Stimulated activated CD8-positive, alpha-beta memory T cell treated with anti-CD3 and anti-CD28 coated beads, Interleukin-4, amount 100 ng/mL, for 24 hours (primary cell): Measurements from ENCODE around the gene CUX1.

Source experiments
- DNase-seq: peaks from one replicate; pipeline ENCODE4 v3.0.0-alpha.2; 2020; ENCODE audit warnings: low read depth

The CUX1 gene

DNA sequence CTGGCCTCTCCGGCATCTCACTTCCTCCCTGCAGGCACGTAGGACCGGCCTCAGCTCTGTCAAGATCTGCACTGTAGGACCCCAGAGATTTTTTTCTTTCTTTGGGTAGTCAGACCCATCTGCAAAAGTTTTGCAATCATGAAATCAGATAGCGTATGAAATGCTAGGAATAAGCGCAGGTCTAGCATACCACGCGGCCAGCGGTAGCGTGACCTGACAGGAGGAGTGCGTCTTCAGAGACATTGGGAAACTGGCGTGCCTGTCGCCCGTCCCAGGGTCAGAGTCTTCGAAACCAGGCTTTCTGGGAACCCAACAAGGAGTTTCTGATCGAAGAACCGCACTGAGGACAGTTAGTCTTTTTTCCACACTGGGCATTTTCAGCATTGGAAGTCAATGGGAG is 368.4 kb downstream of the CUX1 start:
- no peak for DNase-seq

DNA sequence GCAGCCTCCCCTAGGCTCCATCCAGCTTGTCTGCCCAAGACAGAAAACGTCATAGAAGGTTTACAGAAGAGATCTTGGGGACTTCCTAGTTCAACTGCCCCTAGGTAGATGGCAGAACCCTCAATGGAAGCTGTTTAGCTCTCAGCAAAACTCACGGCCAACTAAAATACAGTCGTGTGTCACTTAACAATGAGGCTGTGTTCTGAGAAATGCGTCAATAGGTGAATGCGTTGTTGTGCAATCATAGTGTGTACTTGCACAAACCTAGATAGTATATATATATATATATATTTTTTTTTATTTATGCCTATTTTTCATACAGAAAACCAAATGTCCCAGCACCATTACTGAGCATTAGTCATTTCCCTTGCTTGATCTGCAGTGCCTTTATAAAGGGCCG is 368.9 kb downstream of the CUX1 start:
- no peak for DNase-seq

GRCh38 chr7:102188746-102189145 is 371.3 kb downstream of the CUX1 start:
- DNase-seq, result no peak

DNA sequence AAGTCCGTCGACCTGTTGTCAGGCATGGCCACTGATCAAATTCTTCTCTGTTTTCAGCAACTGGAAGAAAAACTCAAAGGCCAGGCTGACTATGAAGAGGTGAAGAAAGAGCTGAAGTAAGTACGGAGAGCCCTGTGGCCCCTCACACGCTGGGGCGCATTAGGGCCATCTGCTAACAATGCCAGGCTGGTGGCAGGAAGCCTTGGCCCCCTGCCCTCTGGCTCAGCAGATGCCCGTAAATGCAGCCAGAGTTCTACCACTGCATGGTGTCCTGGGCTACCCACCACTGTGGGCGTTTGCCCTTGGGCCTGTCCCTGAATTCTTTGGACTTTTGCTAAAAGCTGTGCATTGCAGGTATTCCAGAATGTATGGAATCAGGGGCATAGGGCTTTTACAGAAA is 372.3 kb downstream of the CUX1 start:
- no peak for DNase-seq

DNA sequence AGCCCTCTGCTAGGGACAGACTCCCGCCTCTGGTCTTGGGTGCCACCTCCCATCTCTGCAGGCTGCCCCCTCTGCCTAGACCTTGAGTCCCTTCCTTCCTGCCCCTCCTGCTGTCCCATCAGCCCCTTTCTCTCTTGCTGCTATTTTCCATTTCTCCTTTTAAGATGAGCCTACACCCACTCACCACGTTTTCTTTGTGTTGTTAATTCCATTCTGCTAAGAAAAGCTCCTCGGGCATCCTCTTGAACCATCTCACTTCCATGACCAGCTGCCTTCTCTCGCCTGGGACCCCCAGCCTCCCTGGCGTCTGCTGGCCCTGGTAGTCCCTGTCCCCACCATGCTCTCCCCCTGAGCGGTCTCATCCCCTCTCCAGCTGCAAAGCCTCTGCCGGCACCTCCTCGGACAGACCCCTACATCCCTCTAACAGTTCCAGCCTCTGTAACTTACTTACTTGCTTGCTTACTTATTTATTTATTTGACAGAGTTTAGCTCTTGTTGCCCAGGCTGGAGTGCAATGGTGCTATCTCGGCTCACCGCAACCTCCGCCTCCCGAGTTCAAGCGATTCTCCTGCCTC is 373.4 kb downstream of the CUX1 start:
- DNase-seq, result no peak

GRCh38 chr7:102191556-102192379 is 374.3 kb downstream of the CUX1 start:
- no peak for DNase-seq

DNA sequence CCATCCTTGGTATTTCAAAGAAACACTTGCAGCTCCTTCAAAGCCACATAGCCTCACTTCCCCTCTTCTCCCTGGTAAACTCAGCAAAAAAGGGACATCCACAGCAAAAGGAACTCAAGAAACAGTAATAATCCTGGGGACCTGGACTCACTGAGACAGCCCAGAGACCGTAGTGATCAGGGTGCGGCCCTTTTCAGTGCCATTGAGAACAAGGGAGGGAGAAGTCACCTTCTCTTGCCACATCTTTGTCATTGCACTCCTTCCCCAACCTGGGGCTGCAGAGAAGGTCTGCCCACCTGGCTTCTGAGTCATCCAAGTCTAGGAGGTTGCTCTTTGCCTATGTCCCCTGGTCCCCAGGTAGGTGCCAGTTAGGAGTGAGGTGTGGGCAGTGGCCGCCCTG is 375.4 kb downstream of the CUX1 start:
- DNase-seq, result no peak

DNA sequence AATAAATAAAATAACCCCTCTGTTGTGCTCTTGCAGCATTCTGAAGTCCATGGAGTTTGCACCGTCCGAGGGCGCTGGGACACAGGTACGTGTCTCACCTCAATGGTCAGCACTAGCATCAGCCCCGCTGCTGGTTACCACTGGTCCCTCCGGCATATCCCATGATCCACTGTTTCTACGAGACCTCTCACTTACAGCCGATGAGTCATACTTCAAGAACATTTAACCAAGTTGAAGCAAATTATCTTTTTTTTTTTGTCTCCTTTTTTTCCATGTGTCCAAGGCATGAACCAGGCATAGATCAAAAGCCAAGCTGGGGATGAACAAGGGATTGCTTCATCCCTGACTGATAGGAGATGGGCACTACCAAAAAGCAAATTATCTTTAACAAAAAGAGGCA is 376.4 kb downstream of the CUX1 start:
- DNase-seq, result no peak

- no peak for DNase-seq
Measured at GRCh38 chr7:102195361-102195760, 377.9 kb downstream of the CUX1 start.

DNA sequence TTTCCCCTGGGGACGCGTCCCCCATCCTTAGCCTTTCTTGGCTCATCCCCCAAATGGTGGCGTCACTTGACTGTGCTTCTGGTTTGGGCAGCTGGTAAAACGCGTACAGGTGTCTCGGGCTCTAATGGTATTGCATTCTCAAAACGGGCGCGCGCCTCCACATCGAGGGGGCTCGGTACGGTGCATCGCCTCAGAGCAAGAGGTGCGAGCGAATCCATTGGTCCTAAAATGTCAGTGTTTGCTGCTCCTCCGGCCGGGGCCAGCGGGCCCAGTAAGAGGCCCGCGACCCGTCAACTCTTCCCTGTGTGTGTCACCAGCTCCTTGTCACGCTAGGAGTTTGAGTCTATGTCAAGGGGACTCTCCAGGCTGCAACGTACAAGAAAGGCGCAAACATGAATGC is 378.6 kb downstream of the CUX1 start:
- DNase-seq, result no peak

- no peak for DNase-seq
Measured at GRCh38 chr7:102197161-102197560, 379.7 kb downstream of the CUX1 start.

DNA sequence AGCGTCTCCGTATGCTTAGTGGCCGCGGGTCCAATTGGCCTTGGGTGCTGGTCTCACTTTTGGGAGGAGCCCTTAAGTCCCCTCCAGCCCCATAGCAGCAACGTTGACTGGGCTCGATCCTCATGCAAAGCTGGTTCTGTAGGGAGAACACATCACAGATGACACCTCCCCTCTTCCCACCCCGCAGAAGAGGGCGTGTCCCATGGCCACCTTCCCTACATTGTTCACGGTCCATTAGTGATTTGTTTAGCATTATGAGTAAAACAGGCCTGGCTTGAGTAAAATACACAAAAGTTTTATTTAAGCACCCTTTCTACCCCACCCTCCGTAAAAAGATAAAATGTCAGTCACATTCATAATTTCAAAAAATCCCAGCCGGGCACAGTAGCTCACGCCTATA is 380.2 kb downstream of the CUX1 start:
- DNase-seq, result no peak

- no peak for DNase-seq
Measured at GRCh38 chr7:102198417-102198956, 381.1 kb downstream of the CUX1 start.

- DNase-seq, result no peak
Measured at GRCh38 chr7:102201576-102201975, 384.1 kb downstream of the CUX1 start.

DNA sequence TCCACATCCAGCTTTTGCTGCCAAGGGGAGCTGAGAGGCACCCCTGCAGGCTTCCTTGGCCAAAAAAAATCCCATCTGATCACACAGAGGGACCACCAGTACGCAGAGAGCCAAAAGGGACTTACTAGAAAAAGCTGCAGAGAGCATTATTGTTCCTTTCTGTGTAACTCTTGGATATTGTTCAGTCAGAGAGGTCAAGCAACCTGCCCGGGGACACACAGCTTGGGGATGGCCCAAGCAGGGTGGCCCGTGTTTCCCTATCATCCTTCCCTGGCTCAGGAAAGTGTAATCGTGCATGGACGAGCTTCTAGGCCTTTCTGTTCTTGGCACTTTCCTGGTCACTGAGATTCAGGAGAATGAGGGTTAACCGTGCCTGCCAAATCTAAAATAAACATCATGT is 385.1 kb downstream of the CUX1 start:
- DNase-seq, result no peak

GRCh38 chr7:102203218-102203617 is 385.8 kb downstream of the CUX1 start:
- no peak for DNase-seq

DNA sequence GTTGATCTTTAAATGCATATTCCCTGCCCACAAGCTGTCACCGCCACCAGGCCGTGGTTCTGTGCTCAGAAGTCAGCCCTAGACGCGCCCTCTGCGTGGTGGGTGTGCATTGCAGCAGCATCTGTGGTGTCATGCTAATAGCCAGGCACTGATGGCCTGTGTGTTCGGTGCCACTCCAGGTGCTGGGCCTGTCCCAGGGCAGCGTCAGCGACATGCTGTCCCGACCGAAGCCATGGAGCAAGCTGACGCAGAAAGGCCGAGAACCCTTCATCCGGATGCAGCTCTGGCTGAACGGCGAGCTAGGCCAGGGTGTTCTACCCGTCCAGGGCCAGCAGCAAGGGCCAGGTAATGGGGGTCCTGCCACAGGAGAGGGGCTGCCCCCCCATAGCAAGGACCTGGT is 386.8 kb downstream of the CUX1 start:
- DNase-seq, result no peak

GRCh38 chr7:102205915-102206314 is 388.5 kb downstream of the CUX1 start:
- DNase-seq, result no peak

DNA sequence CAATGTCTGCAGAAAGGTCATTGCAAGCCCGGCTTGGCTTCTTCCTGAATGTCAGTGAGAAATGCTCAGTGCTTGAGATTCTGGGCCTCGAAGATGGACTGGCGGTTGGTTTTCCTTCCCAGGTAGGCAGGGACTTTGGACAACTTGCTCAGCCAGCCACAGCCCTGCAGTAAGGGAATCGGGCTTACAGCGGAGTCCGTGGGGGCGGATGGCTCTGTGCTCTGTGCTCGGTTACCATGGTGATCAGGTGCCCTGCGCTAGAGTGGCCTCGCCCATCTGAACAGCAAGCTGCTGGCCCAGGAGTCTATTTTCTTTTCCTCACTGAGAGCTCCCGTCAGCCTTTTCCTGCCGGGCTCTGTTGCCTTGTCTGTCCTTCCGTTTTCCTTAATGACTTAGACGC is 391.4 kb downstream of the CUX1 start:
- DNase-seq, result no peak

DNA sequence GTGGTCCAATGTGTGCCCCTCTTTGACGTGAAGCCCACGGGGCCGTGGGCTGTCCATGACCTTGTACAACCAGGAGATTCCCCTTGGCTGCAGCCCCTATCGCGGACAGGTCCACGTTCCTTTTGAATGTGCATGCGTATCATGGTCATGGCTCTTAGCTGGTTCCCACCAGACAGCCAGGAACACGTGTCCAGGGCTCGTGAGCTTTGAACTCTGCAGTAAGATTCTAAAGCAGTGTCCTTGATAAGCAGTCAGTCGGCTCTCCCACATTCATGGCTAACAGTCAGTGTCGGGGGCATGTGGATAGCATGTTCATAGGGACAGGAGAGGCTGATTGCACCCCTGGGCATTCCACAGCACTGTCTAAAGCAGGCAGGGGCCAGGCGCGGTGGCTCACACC is 393.4 kb downstream of the CUX1 start:
- no peak for DNase-seq

DNA sequence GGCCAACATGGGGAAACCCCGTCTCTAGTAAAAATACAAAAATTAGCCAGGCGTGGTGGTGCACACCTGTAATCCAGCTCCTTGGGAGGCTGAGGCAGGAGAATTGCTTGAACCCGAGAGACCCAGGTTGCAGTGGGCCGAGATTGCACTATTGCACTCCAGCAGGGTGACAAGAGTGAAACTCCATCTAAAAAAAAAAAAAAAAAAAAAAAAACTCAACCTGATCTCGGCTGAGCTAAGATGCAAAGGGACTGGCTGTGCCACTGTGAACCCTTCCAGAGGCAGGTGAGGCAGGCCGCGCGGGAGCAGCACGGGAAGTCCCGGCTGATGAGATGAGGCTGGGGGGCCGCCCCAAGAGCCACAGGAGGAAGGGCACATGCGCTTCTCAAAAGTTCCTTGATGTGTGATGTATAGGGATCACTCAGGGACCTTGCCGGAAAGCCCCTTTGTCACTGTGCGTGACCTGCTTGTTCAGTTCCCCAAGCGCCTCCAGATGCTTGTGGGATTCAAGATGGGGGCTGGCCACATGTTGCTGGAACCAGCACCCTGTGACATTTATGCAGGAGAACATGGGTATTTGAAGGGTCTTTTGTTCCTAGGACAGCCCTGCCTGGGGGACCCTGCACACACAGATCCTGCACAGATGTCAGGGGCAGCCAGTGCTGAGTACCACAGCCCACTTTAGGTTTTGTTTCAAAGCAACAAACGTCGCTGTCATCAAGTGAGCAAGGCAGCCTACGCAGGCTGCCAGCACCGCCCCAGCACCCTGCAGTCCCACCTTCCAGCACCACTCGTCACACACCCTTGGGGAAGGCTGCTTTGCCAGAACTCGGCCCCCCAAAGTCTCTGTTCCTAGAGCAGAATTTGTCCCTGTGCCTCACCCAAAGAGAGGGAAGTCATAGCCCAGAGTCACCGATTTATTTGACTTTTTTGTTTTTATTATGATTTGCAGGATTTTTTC is 394.4 kb downstream of the CUX1 start:
- no peak for DNase-seq

- DNase-seq, result no peak
Measured at GRCh38 chr7:102214477-102215072, 397.1 kb downstream of the CUX1 start.
